ENCODE data around the gene EXOG. TPM values are rescaled to one million over a fixed set of nuclear protein-coding genes. Genes with fewer than 3 reads are reported as not detected.

Gene EXOG
- total and polyA plus RNA-seq, 2 of the 13 experiments (the other 11 are each of a cell fraction or from before 2014, with no cell fraction given) = 5.5 to 9.5 TPM

GRCh38 chr3:38552364-38552763, 56.2 kb downstream of the EXOG start:
- ChIA-PET POLR2A (no interaction called here), CTCF (ENCODE audit: low intra/inter-chr PET ratio, low total read pairs) (no interaction called here)
- Histone ChIP-seq H3K36me3 (replicated peaks in 1 of 2; ENCODE audit: control insufficient read depth in 1 of 2, insufficient read depth in 2 of 2, low read length in 2 of 2) (no peaks in the 10 kb centered on the region), H3K27me3 (ENCODE audit: control insufficient read depth in 1 of 2, insufficient read depth in 2 of 2, low read length in 2 of 2) (peaks cover 2 to 44% of the 10 kb centered on the region in 2 experiments; a peak in 4 of 5 replicates), H2AFZ (ENCODE audit: low read length) (no peak overlapping the region), H3K9ac (ENCODE audit: insufficient read depth, low read depth, low read length) (no peak overlapping the region), H3K27ac (ENCODE audit: extremely low read length, insufficient read depth, low read length) (no peak overlapping the region), H3K4me1 (ENCODE audit: insufficient read depth, low read length) (no peaks in the 10 kb centered on the region), H3K9me3 (ENCODE audit: low read length) (no peaks in the 10 kb centered on the region), H3K4me2 (ENCODE audit: low read depth, low read length) (no peak overlapping the region), H3K4me3 (replicated peaks in 1 of 3; ENCODE audit: insufficient read depth in 1 of 3, low read depth in 2 of 3, low read length in 3 of 3) (no peak overlapping the region), H3K79me2 (ENCODE audit: insufficient read depth, low read length) (no peaks in the 10 kb centered on the region), H4K20me1 (ENCODE audit: insufficient read depth, low read length) (no peaks in the 10 kb centered on the region)
- TF ChIP-seq RNF219 (CRISPR knock-in tag; IDR thresholded peaks at IDR 0.05) = no peak
- TF ChIP-seq, protein P1, sequence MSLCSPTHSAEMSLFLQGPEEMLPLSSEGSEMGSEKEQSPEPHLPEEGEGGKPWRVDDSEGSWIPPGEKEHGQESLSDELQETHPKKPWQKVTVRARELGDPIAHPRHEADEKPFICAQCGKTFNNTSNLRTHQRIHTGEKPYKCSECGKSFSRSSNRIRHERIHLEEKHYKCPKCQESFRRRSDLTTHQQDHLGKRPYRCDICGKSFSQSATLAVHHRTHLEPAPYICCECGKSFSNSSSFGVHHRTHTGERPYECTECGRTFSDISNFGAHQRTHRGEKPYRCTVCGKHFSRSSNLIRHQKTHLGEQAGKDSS (CRISPR knock-in tag; IDR thresholded peaks at IDR 0.05; ENCODE audit: borderline replicate concordance, low read depth) = no peak
- no peak for TF ChIP-seq NFE2L2 (IDR thresholded peaks at IDR 0.05; ENCODE audit: low read length)
- TF ChIP-seq CTCF (CRISPR knock-in tag; IDR thresholded peaks at IDR 0.05) = no peak
- no peak for TF ChIP-seq ZNF180 (CRISPR knock-in tag; IDR thresholded peaks at IDR 0.05; ENCODE audit: borderline replicate concordance, low read depth)
- no peak for TF ChIP-seq MEF2D (CRISPR knock-in tag; IDR thresholded peaks at IDR 0.05)
- TF ChIP-seq, protein P2, sequence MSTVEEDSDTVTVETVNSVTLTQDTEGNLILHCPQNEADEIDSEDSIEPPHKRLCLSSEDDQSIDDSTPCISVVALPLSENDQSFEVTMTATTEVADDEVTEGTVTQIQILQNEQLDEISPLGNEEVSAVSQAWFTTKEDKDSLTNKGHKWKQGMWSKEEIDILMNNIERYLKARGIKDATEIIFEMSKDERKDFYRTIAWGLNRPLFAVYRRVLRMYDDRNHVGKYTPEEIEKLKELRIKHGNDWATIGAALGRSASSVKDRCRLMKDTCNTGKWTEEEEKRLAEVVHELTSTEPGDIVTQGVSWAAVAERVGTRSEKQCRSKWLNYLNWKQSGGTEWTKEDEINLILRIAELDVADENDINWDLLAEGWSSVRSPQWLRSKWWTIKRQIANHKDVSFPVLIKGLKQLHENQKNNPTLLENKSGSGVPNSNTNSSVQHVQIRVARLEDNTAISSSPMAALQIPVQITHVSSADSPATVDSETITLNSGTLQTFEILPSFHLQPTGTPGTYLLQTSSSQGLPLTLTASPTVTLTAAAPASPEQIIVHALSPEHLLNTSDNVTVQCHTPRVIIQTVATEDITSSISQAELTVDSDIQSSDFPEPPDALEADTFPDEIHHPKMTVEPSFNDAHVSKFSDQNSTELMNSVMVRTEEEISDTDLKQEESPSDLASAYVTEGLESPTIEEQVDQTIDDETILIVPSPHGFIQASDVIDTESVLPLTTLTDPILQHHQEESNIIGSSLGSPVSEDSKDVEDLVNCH (CRISPR knock-in tag; IDR thresholded peaks at IDR 0.05) = no peak
- TF ChIP-seq HIVEP1 (CRISPR knock-in tag; IDR thresholded peaks at IDR 0.05) = no peak
- no peak for TF ChIP-seq KLF13 (CRISPR knock-in tag; IDR thresholded peaks at IDR 0.05)
- no peak for TF ChIP-seq ZMYM2 (CRISPR knock-in tag; IDR thresholded peaks at IDR 0.05)
- TF ChIP-seq, protein P3, sequence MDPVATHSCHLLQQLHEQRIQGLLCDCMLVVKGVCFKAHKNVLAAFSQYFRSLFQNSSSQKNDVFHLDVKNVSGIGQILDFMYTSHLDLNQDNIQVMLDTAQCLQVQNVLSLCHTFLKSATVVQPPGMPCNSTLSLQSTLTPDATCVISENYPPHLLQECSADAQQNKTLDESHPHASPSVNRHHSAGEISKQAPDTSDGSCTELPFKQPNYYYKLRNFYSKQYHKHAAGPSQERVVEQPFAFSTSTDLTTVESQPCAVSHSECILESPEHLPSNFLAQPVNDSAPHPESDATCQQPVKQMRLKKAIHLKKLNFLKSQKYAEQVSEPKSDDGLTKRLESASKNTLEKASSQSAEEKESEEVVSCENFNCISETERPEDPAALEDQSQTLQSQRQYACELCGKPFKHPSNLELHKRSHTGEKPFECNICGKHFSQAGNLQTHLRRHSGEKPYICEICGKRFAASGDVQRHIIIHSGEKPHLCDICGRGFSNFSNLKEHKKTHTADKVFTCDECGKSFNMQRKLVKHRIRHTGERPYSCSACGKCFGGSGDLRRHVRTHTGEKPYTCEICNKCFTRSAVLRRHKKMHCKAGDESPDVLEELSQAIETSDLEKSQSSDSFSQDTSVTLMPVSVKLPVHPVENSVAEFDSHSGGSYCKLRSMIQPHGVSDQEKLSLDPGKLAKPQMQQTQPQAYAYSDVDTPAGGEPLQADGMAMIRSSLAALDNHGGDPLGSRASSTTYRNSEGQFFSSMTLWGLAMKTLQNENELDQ (CRISPR knock-in tag; IDR thresholded peaks at IDR 0.05; ENCODE audit: borderline replicate concordance) = no peak
- TF ChIP-seq ZNF619 (CRISPR knock-in tag; IDR thresholded peaks at IDR 0.05) = no peak
- DNase-seq (ENCODE audit: low spot score) = no peak
- no peak for ATAC-seq
- 9% methylated on average over 6 of the region's 6 CpGs for WGBS (ENCODE audit: low lambda C conversion rate)
- no TSS peak for BruUV-seq (replicated peaks)
- no peak for FAIRE-seq
- intact Hi-C loops (cut with micrococcal nuclease; ENCODE audit: unreplicated experiment) = no loop called here
- in situ Hi-C loops (cut with HindIII; ENCODE audit: extremely low pct_ligation_motif_present, low pct_unique_long_range_greater_than_20kb) = no loop called here
